Measurements from ENCODE around the gene PSTPIP2.

GRCh38 chr18:46050268-46050667, 21.8 kb downstream of the PSTPIP2 start:
- TF ChIP-seq, protein P1, sequence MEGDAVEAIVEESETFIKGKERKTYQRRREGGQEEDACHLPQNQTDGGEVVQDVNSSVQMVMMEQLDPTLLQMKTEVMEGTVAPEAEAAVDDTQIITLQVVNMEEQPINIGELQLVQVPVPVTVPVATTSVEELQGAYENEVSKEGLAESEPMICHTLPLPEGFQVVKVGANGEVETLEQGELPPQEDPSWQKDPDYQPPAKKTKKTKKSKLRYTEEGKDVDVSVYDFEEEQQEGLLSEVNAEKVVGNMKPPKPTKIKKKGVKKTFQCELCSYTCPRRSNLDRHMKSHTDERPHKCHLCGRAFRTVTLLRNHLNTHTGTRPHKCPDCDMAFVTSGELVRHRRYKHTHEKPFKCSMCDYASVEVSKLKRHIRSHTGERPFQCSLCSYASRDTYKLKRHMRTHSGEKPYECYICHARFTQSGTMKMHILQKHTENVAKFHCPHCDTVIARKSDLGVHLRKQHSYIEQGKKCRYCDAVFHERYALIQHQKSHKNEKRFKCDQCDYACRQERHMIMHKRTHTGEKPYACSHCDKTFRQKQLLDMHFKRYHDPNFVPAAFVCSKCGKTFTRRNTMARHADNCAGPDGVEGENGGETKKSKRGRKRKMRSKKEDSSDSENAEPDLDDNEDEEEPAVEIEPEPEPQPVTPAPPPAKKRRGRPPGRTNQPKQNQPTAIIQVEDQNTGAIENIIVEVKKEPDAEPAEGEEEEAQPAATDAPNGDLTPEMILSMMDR (IDR thresholded peaks at IDR 0.05), result no peak
- TF ChIP-seq POLR2A (IDR thresholded peaks at IDR 0.05), result no peak
- TF ChIP-seq POLR2AphosphoS5 (IDR thresholded peaks at IDR 0.05), result no peak
- TF ChIP-seq EP300 (IDR thresholded peaks at IDR 0.05), result no peak

Measured in gastroesophageal sphincter (tissue), 3 donors.